Anterior cingulate cortex (tissue), 58 donors: ENCODE results near the gene HACD3.
A peak's percentile ranks its signal among the peaks of the same experiment; 100 is the strongest.
"Not testable (repeated sequence)": the region's sequence is repeated elsewhere in the genome, so short reads cannot be mapped to it uniquely, and the experiment has no call there.

Experiments
- DNase-seq, 58 donors: peaks; one replicate each; lab custom pipeline; 2025; lab: John Stamatoyannopoulos, UW

The HACD3 gene

DNA sequence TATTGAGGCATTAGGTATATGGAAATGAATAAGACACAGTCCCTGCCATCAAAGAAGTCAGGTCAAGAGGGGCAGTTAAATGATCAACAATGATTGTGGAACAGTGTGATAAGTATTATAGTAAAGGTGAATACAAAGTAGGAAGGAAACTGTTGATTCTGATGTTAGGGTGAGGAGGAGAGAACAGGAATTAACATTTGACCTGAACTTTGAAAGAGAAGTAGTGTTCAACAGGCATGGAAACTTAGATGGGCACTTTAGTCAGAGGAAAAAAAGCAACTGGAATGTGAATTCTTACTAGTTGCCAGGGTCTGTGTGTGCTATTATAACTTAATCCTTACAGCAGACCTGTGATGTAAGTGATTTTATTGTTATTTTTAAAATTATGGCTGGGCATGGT lies 17.6 kb downstream of the HACD3 start:
- DNase-seq: no peak

DNA sequence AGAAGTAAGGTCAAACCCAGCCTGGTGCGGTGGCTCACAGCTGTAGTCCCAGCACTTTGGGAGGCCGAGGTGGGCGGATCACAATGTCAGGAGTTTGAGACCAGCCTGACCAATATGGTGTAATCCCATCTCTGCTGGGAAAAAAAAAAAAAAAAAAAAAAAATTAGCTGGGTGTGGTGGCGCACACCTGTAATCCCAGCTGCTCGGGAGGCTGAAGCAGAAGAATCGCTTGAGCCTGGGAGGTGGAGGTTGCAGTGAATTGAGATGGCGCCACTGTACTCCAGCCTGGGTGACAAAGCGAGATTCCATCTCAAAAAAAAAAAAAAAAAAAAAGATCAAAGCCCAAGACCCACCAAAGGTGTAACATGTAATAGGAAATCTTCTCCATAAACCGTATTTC lies 19.0 kb downstream of the HACD3 start:
- DNase-seq: not testable (repeated sequence)

DNA sequence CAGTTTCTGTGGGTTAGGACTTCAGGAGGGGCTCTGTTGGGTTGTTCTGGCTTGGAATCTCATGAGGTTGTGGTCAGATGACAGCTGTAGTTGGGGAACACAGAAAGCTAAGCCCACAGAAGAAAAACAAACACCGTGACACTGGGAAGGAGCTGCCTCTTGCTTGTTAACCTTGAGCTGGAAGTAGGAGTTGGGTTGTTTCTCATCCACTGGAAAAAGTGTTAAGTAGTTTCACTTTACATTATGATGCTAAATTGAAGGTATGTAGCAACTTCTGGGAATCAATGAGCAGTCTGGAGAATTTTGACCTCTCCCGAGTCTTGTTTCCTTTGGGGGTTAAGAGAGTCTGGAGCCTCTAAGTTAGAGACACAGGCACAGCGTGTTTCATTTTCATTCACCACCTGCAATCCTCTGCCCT lies 20.4 kb downstream of the HACD3 start:
- no peak for DNase-seq

DNA sequence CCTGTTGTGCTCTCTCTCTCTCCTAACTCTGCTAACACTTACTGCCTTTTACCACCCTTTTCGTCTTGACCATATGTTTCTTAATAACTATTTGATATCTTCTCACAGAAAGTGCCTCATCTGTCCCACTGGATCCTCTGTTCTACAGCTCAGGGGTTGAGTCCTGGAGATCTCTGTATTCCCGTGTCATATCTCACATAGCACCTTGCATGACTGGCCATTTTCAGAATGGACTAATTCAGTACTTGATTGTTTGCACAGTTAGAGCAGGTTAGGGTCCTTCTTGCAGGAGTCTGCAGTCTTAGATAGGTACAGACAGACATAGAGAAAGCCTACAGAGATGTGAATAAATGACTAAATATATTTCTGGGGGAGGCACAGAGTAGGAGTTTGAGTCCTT lies 20.9 kb downstream of the HACD3 start:
- DNase-seq: no peak

DNA sequence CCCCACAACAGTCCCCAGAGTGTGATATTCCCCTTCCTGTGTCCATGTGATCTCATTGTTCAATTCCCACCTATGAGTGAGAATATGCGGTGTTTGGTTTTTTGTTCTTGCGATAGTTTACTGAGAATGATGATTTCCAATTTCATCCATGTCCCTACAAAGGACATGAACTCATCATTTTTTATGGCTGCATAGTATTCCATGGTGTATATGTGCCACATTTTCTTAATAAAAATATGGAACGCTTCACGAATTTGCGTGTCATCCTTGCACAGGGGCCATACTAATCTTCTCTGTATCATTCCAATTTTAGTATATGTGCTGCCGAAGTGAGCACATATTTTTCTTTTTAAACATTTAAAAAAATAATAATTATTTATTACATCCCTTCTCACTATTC lies 22.6 kb downstream of the HACD3 start:
- not testable (repeated sequence) for DNase-seq

DNA sequence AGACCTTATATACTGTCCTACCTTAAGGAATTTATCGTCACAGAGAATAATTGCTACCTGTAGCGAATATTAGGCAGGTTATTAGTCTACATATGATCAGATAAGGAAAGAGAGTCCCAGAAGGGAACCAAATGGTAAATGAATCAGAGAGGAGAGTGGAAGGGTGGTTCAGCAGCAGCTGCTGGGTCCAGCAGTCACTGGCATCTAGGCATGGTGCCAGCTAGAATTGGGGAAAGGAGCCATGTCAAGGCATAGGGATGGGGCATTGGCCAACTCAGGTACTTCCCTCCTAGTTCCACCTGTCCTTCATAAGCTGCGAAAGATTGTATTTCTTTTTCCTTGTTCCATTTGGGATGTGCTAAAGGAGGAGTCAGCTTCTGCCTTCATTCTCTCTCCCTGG lies 23.4 kb downstream of the HACD3 start:
- DNase-seq: no peak

DNA sequence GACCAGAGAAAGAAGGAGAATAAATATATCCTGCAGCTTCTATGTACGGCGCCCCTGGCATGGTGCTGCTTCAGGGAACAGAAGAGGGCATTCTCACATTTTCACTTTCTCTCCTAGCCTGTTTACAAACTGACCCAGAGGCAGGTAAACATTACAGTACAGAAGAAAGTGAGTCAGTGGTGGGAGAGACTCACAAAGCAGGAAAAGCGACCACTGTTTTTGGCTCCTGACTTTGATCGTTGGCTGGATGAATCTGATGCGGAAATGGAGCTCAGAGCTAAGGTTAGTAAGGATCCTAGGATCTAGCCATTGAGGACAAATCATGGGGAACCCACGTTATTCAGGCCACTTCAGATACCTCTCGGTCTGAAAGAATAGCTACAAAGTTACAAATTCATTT lies 26.4 kb downstream of the HACD3 start:
- DNase-seq: no peak

DNA sequence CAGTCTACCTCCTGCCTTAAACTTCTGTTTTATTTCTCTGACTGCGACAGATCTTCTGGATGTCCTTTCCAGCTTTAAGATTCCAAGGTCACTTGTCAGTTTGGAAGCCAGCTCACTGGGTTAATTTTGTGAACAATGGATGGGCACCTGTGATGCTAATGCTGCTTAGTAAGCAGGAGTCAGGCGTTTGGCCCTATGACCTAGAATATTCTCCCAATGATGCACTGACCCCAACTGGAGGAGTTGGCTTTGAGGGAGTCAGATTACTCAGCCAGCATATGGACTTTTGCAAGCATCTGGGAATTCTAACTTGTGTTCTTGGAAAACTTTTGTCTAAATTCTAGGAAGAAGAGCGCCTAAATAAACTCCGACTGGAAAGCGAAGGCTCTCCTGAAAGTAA lies 28.1 kb downstream of the HACD3 start:
- DNase-seq: no peak

DNA sequence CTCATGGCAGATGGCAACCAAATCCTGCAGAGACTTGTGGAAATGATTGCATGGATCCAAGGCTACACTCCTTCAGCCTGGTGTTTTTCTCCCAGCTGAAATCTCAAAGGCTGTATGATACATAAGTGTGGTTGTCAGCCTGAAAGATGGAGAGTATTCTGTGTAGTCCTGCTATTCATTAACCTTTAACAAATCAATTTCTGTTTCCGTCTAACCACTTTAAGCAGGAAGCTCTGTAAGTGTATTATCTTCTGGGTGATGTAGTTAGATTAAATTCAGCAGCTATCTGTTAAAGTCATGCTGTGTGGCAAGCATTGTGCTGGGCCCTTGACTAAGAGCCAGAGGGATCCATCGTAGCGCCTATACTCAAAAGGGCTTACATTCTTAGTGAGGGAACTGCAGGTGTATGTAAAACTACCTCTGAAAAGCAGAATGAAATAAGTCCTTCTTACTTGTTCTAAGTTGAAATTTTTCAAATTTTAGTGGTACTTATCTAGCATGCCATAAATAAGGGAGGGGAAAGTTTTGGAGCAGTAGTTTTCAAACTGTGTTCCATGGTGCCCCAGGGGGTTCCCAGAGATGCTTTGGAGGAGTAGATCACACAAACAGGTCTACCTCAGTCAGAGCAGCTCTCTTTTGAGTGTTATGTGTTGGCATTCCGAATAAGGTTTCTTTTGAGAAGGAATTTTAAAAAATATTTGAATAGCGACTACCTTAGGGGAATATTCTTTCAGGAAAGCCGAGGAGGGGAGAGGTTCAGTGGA lies 28.9 kb downstream of the HACD3 start:
- no peak for DNase-seq

DNA sequence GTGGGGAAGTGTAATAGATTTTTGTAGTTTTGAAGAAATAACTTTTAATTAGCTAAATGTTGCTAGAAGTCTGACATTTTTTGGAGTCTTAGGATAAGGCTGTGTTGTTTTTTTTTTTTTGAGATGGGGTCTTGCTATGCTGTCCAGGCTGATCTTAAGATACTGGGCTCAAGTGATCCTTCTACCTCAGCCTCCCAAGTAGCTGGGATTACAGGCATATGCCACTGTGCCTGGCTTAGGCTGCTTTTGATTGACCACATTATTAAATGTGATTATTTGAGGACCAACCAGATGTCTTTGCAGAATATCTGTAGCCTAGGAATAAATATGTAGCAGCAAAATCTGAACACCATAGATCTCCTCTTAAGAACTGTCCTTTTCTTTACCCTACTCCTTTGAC lies 29.7 kb downstream of the HACD3 start:
- no peak for DNase-seq

DNA sequence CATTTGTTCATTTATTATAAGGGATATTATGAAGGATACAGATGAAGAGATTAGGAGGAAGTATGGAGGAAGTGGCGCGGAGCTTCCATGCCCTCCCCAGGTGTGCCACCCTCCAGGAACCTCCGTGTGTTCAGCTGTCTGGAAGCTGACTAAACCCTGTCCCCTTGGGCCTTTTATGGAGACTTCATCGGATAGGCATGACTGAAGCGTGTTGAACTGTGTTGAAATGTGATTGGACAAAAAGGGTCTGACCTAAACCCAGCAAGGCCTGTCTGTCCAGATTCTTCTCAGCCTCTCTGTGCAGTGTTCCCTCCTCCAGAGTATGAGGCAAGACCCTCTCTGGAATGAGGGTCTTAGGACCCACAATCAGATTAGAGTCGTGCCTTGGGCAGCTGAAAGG lies 31.7 kb downstream of the HACD3 start:
- DNase-seq: no peak

DNA sequence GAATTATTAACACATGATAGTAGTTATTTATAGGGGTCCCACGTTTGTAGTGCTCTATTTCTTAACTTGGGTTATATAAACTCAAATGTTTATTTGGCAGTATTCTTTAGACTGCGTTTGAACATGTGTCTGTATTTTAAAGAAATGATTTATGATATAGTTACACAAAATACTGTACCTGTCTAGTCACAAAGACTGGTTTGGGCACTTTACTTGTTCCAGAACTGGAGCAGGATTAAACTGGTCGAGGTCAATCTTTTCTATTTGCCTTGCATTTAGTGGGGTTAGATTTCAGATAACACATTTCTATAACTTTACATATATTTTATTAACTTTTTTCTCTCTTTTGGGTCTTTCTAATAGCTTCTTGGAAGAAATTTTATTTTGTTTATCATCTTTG lies 39.5 kb downstream of the HACD3 start:
- DNase-seq: no peak

DNA sequence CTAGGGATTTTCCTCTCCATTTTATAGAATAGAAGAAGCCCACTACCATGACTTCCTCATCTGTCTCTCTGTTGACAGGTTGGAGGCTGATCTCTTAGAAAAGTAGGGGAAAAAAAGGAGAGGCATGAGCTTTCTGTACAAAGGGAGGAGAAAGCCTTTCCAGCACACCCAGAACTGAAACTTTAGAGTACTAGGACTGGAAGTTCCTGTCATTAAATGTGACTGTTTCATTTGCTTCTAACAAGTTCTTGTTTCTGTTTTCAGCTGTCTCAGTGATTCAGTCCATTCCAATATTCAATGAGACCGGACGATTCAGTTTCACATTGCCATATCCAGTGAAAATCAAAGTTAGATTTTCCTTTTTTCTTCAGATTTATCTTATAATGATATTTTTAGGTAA lies 41.7 kb downstream of the HACD3 start:
- DNase-seq: peak in 2 of 58 donors; percentile 12 to 28

DNA sequence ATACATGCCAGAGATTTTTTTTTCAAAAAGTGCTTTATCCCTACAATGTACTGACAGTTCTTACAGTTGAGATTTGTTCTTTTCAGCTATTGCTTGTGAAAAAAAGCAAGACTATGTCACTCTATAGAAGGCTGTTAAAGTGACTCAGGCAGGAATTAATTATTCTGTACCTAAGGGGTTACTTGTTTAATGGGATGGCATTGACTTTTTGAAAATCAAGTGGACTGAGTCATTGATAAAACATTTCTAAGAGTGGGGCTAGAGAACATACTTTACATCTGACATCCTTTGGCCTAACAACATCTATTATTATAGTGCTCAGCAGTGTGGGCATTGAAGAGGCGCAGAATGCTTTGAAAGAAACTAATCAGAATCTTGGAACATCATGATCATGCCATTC lies 46.4 kb downstream of the HACD3 start:
- no peak for DNase-seq

DNA sequence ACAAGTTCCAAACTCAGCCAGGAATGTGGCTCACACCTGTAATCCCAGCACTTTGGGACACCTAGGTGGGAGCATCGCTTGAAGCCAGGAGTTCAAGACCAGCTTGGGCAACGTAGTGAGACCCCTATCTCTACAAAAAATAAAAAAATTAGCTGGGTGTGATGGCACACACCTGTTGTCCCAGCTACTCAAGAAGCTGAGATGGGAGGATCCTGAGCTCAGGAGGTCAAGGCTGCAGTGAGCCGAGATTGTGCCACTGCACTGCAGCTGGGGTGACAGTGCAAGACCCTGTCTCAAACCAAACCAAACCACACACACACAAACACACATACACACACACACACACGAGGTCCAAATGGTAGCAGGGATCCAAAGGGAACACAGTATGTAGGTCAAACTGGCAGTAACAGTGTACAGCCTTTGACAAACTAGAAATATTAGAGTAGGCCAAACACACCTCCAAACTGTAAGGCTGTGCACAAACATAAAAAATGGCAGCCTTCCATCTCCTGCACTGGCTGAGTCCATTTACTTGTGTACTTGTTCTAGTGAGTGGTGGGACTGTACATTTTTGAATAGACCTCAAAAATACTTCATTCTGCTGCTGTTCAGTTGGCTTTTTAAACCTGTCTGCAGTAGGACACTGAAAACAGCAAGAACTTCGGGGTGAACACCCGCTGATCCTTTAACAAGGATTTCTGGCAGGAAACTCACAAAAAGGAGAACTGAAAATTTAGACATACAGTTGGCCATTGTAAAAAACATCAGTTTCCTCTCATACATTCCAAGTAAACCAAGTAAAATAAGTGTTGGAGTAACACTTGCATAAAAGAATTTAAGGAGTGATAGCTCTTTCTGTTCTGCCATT lies 47.1 kb downstream of the HACD3 start:
- no peak for DNase-seq

DNA sequence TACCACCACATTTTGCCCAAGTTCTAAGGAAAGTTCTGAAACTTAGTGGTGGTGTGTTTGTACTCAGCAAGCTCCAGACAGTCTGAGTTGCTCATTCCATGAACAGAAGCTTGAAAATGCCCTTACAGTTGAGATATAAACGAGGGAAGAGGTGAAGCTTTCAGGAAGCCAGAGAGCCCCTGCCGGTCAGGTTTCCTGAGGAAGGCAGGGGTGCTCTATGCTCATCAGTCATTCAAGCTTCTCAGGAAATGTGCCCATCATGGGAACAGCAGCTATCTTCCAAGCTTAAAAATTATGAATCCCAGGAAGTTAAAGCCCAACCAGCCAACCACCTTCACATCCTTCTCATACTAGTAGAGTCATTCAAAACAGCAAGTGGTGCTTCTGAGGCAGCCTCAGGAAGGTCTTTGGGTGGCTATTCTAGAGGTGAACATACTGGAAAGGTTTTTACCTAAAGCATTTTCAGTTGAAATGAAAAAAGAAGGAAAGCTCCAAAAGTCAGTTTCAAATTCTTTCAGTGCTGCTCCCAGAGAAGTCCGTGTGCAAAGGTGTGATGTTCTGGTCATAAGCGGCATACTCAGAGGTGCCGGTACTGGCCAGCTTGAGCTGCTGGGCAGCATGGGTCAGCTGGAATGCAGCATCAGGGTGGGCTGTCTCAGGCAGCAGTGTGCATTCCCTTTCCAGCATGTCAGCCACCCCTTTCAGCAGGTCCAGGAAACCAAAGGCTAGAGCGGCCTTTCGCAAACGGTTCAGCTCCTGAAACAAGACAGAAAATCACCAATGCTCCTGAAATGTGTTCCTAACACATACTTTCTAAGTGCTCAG lies 48.9 kb downstream of the HACD3 start:
- DNase-seq: no peak

DNA sequence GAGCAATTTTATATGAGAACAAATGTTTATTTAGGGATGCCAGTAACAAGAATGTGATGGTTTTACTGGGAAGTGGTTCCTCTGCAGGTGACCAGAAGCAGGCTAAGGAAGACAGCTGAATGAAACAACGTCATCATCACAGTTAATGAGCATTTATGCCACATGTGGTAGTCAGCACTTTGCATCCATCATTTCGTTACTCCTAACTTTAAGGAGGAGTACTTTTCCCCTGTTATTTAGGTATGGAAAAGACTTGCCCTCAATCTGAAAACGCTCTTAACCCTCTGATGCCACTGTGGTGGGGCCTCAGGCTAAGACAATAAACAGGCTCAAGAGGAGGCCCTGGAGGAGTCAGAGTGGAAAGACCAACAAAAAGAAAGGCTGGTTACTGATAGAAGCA lies 49.5 kb downstream of the HACD3 start:
- DNase-seq: no peak

DNA sequence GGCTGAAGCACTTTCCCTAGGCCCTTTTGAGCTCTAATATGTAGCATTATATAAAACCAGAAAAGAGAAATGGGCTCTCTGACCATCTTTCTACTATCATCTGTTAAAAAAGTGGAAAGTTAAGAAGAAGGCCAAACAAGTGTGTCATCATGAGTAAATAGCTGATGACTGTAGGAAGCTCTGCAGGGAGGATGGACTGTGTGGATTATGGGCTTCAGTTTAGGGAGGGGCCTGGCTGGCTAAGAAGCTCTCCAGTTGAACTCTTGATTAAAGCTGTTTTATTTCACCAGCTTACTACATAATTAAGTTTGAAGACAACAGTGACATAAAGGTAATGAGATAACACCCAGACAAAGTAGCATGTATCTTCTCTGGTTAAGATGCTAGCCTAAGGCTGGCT lies 50.0 kb downstream of the HACD3 start:
- DNase-seq: no peak

DNA sequence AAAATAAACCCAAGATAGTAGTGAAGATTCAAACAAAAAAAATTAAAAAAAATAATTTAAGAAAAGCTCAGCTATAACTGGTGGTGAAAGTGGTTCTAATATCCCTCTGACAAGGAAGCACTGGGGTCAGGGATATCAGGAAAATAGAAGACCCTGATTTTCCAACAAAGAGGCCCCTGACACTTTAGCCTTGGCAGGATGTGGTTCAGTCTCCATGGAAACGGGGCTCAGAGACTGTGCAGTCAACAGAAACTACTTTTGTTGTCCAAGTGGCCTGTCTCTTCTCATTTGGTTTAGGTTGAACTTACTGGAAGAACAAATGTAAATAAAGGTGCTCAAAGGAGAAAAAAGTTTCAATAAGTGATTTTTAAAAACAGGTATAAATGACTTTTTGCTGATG lies 53.4 kb downstream of the HACD3 start:
- no peak for DNase-seq

DNA sequence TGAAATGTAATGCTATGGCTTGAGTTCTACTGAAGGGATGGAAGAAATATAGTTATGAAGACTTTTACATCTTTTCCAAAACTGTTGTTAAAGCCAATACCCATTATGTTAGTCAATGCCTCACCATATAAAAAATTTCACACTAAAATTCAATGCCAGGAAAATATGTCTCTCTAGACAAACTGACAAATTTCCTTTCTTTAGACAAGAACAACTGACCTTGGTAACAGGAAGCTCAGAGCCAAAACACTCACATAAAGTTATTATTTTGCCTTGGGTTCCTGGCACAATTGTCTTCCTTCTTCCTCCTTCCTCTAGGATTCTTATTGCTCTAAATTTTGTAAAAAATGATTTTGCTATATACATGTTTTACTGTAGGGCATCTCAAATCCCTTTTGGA lies 54.0 kb downstream of the HACD3 start:
- no peak for DNase-seq

DNA sequence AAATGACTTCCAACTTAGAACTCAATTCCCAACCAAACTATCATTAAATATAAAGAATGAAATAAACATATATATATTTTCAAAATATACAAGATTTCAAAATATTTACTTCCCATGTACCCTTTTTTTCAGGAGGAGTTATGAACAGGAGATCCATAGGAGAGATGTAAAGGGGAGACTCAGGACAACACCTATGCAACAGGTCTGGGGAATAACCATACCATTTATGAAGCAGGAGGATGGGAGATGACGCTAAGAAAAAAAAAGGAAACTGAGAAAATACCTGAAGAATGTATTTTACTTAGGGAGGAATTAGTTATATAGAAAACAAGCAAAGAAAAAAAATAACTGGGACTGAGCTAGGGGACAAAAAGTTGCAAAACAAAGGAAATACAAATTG lies 56.8 kb downstream of the HACD3 start:
- DNase-seq: no peak
